Measurements from ENCODE around the gene ZNF329. TPM values are rescaled to one million over a fixed set of nuclear protein-coding genes. Genes with fewer than 3 reads are reported as not detected.

Gene ZNF329
- total and polyA plus RNA-seq, 2 experiments from 2014 or later, result 1.8 to 18.4 TPM

GRCh38 chr19:58086825-58087710 lies 63.5 kb downstream of the ZNF329 start:
- 99% methylated on average over 23 of the region's 23 CpGs for WGBS (ENCODE audit: low lambda C conversion rate, missing lambda C conversion rate)
- Histone ChIP-seq H3K4me2 (no peak overlapping the region), H3K4me1 (ENCODE audit: insufficient read depth) (no peaks in the 10 kb centered on the region), H3K79me2 (no peaks in the 10 kb centered on the region), H3K4me3 (no peak overlapping the region), H3K27ac (no peak overlapping the region), H4K20me1 (ENCODE audit: insufficient read depth, poor library complexity, severe bottlenecking) (no peaks in the 10 kb centered on the region), H3K9me2 (replicated peaks; ENCODE audit: insufficient read depth) (no peaks in the 10 kb centered on the region), H3K9me3 (ENCODE audit: low read depth) (peaks cover 11% of the 10 kb centered on the region), H3K27me3 (no peaks in the 10 kb centered on the region), H2AFZ (no peak overlapping the region), H3K36me3 (replicated peaks; ENCODE audit: insufficient read depth, low read depth) (no peaks in the 10 kb centered on the region)
- no peak for DNase-seq (ENCODE audit: low spot score)
- no peak for TF ChIP-seq CTCF (IDR thresholded peaks at IDR 0.05; ENCODE audit: poor library complexity)
- TF ChIP-seq EZH2 (IDR thresholded peaks at IDR 0.05; ENCODE audit: borderline replicate concordance), result no peak
- TF ChIP-seq EZH2phosphoT487 (IDR thresholded peaks at IDR 0.05; ENCODE audit: low read depth, severe bottlenecking, unreplicated experiment), result no peak

GRCh38 chr19:58085348-58085875 lies 65.2 kb downstream of the ZNF329 start:
- no peak for DNase-seq (ENCODE audit: low spot score)
- no peaks in the 10 kb centered on the region for H3K4me1 ChIP-seq (ENCODE audit: insufficient read depth)
- H3K79me2 ChIP-seq, result no peaks in the 10 kb centered on the region
- WGBS (ENCODE audit: low lambda C conversion rate, missing lambda C conversion rate), result 97% methylated on average over 28 of the region's 29 CpGs
- H2AFZ ChIP-seq, result no peak overlapping the region
- H4K20me1 ChIP-seq (ENCODE audit: insufficient read depth, poor library complexity, severe bottlenecking), result no peaks in the 10 kb centered on the region
- H3K27me3 ChIP-seq, result no peaks in the 10 kb centered on the region
- peaks cover 11% of the 10 kb centered on the region for H3K9me3 ChIP-seq (ENCODE audit: low read depth)
- no peak for TF ChIP-seq CTCF (IDR thresholded peaks at IDR 0.05; ENCODE audit: poor library complexity)
- TF ChIP-seq EZH2phosphoT487 (IDR thresholded peaks at IDR 0.05; ENCODE audit: low read depth, severe bottlenecking, unreplicated experiment), result no peak
- TF ChIP-seq EZH2 (IDR thresholded peaks at IDR 0.05; ENCODE audit: borderline replicate concordance), result no peak
- H3K4me2 ChIP-seq, result no peak overlapping the region
- H3K36me3 ChIP-seq (replicated peaks; ENCODE audit: insufficient read depth, low read depth), result no peaks in the 10 kb centered on the region
- H3K27ac ChIP-seq, result no peak overlapping the region
- H3K4me3 ChIP-seq, result no peak overlapping the region
- H3K9me2 ChIP-seq (replicated peaks; ENCODE audit: insufficient read depth), result no peaks in the 10 kb centered on the region

- no peak for TF ChIP-seq CTCF (IDR thresholded peaks at IDR 0.05; ENCODE audit: poor library complexity)
- no peak for TF ChIP-seq EZH2 (IDR thresholded peaks at IDR 0.05; ENCODE audit: borderline replicate concordance)
- WGBS (ENCODE audit: low lambda C conversion rate, missing lambda C conversion rate), result 98% methylated on average over 58 of the region's 69 CpGs
- no peaks in the 10 kb centered on the region for H4K20me1 ChIP-seq (ENCODE audit: insufficient read depth, poor library complexity, severe bottlenecking)
- peaks cover 11% of the 10 kb centered on the region for H3K9me3 ChIP-seq (ENCODE audit: low read depth)
- no peaks in the 10 kb centered on the region for H3K4me1 ChIP-seq (ENCODE audit: insufficient read depth)
- H3K27ac ChIP-seq, result no peak overlapping the region
- H3K27me3 ChIP-seq, result no peaks in the 10 kb centered on the region
- H3K4me3 ChIP-seq, result no peak overlapping the region
- no peak overlapping the region for H3K4me2 ChIP-seq
- no peaks in the 10 kb centered on the region for H3K36me3 ChIP-seq (replicated peaks; ENCODE audit: insufficient read depth, low read depth)
- no peak overlapping the region for H2AFZ ChIP-seq
- DNase-seq (ENCODE audit: low spot score), result no peak
- H3K9me2 ChIP-seq (replicated peaks; ENCODE audit: insufficient read depth), result no peaks in the 10 kb centered on the region
- H3K79me2 ChIP-seq, result no peaks in the 10 kb centered on the region
Measured at GRCh38 chr19:58084596-58085347, 65.8 kb downstream of the ZNF329 start.
